Transverse colon (tissue), 4 donors: ENCODE results near the gene RILPL1. TPM values are rescaled to one million over a fixed set of nuclear protein-coding genes. Genes with fewer than 3 reads are reported as not detected.

Experiments
- DNase-seq: peaks from one replicate; pipeline ENCODE4 v3.0.0-alpha.2; 2019
- H3K27ac ChIP-seq, 4 donors: fragments of 200-600 bp; sonication (generic); 2 replicates each; pipeline ENCODE4 v1.5.1; 2016 to 2018; ENCODE audit warnings: inconsistent platforms in 4 of 4
- H3K27me3 ChIP-seq: fragments of 200-600 bp; sonication (generic); 2 replicates; pipeline ENCODE4 v1.5.1; 2017; ENCODE audit warnings: inconsistent platforms
- H3K36me3 ChIP-seq, 4 donors: fragments of 200-600 bp; sonication (generic); 2 replicates each; pipeline ENCODE4 v1.5.1; 2017 to 2019; ENCODE audit warnings: inconsistent platforms in 4 of 4
- H3K4me1 ChIP-seq, 4 donors: fragments of 200-600 bp; sonication (generic); 2 replicates each; pipeline ENCODE4 v1.5.1; 2017 to 2020; ENCODE audit warnings: inconsistent platforms in 4 of 4
- H3K4me3 ChIP-seq, 4 donors: fragments of 200-600 bp; sonication (generic); 1 replicate in 1 of 4; 2 replicates in 3 of 4; pipeline versions ENCODE4 v1.5.1 to v1.6.1; 2017 to 2019; ENCODE audit warnings: inconsistent platforms in 4 of 4
- H3K9me3 ChIP-seq, 2 donors: fragments of 200-600 bp; sonication (generic); 2 replicates each; pipeline ENCODE4 v1.5.1; 2017 to 2019; ENCODE audit warnings: inconsistent platforms in 2 of 2
- CTCF ChIP-seq, 5 experiments: fragments of 200-600 bp in 3 of 5; fragments of 450-650 bp in 2 of 5; sonication (generic) in 3 of 5; IDR thresholded peaks; 1 replicate in 2 of 5; 2 replicates in 3 of 5; pipeline ENCODE4 v1.5.1; 2016 to 2017; ENCODE audit warnings: antibody characterized with exemption in 5 of 5, inconsistent platforms in 3 of 5, mild to moderate bottlenecking in 2 of 5, moderate library complexity in 1 of 5
- EP300 ChIP-seq: sonication (generic); formaldehyde crosslinking; IDR thresholded peaks from one replicate; pipeline ENCODE4 v1.6.1; 2017; ENCODE audit warnings: antibody characterized with exemption, low read depth
- POLR2A ChIP-seq: fragments of 450-650 bp; IDR thresholded peaks from one replicate; pipeline ENCODE4 v1.6.1; 2016; ENCODE audit warnings: antibody characterized with exemption, mild to moderate bottlenecking, moderate library complexity
- POLR2AphosphoS5 ChIP-seq, 3 donors: sonication (generic); formaldehyde crosslinking; IDR thresholded peaks; one replicate each; pipeline ENCODE4 v1.6.1; 2016; ENCODE audit warnings: antibody characterized with exemption in 3 of 3
- WGBS, 2 donors: methylation state at CpG; one replicate each; pipeline ENCODE4 v1.1.5; 2018; ENCODE audit warnings: low coverage in 1 of 2; 5-methylcytosine and 5-hydroxymethylcytosine counted together
- in situ Hi-C, 4 donors: fragments of 200-750 bp; cut with MboI; loops; one replicate each; pipeline versions ENCODE4 v1.15.0 to v1.15.1; 2017; ENCODE audit warnings: low sequenced_read_pairs in 3 of 4, low pct_ligation_motif_present in 1 of 4, low pct_unique_long_range_greater_than_20kb in 1 of 4
- intact Hi-C: fragments of 100-400 bp; cut with DNase I; formaldehyde crosslinking; loops from one replicate; pipeline ENCODE4 v1.15.1; 2023; ENCODE audit warnings: low total_unique reads
- total RNA-seq, 4 donors: library from RNA; depleted of rRNA; stranded (reverse); fragments of >200 nt; gene quantifications; one replicate each; pipeline ENCODE4 v1.1.0, GENCODE V29; 2016

RILPL1 gene
- total RNA-seq, 4 donors from 2014 or later, result 1.6 to 6.7 (median 5.0) TPM

- no peak for DNase-seq
- 86 to 91% methylated on average over 5 to 12 of the region's 13 CpGs for WGBS, 2 donors
- H3K4me3 ChIP-seq, result no peak overlapping the region
These were observed 42.0 kb downstream of the RILPL1 start for GRCh38 chr12:123491481-123491880.

GRCh38 chr12:123491056-123491455 is 42.5 kb downstream of the RILPL1 start:
- Histone ChIP-seq H3K4me1 (no peaks in the 10 kb centered on the region), H3K27ac (no peak overlapping the region), H3K9me3 (no peaks in the 10 kb centered on the region), H3K36me3 (no peaks in the 10 kb centered on the region), H3K27me3 (no peaks in the 10 kb centered on the region), H3K4me3 (no peak overlapping the region)
- TF ChIP-seq EP300, result no peak
- intact Hi-C loops (no loop called here), in situ Hi-C loops (no loop called here)
- 90% methylated on average over 6 of the region's 11 CpGs; no CpG with 5 or more reads in 1 of the 2 donors for WGBS, 2 donors
- no peak for DNase-seq

More at GRCh38 chr12:123491481-123491880, 42.0 kb downstream of the RILPL1 start:
- Histone ChIP-seq H3K9me3 (no peaks in the 10 kb centered on the region), H3K27me3 (no peaks in the 10 kb centered on the region), H3K4me1 (no peaks in the 10 kb centered on the region), H3K36me3 (no peaks in the 10 kb centered on the region), H3K27ac (no peak overlapping the region)
- no peak for TF ChIP-seq POLR2AphosphoS5 (IDR thresholded peaks at IDR 0.05)
- no peak for TF ChIP-seq CTCF (IDR thresholded peaks at IDR 0.05)
- no peak for TF ChIP-seq POLR2A
- no peak for TF ChIP-seq EP300
- intact Hi-C loops (no loop called here), in situ Hi-C loops (no loop called here)

- in situ Hi-C loops, result no loop called here
- TF ChIP-seq EP300 (no peak), POLR2AphosphoS5 (IDR thresholded peaks at IDR 0.05) (no peak), POLR2A (no peak), CTCF (IDR thresholded peaks at IDR 0.05) (no peak)
- Histone ChIP-seq H3K27ac (no peak overlapping the region), H3K27me3 (no peaks in the 10 kb centered on the region), H3K4me1 (no peaks in the 10 kb centered on the region), H3K4me3 (no peak overlapping the region), H3K9me3 (no peaks in the 10 kb centered on the region), H3K36me3 (no peaks in the 10 kb centered on the region)
- WGBS, 2 donors, result 83% methylated on average over 5 of the region's 5 CpGs; no CpG with 5 or more reads in 1 of the 2 donors
- DNase-seq, result no peak
- intact Hi-C loops, result no loop called here
These were observed 43.4 kb downstream of the RILPL1 start for GRCh38 chr12:123490089-123490488.

GRCh38 chr12:123489580-123489979 is 43.9 kb downstream of the RILPL1 start:
- 97 to 99% methylated on average over 5 to 6 of the region's 6 CpGs for WGBS, 2 donors
- Histone ChIP-seq H3K36me3 (no peaks in the 10 kb centered on the region), H3K27me3 (no peaks in the 10 kb centered on the region), H3K9me3 (no peaks in the 10 kb centered on the region), H3K4me1 (no peaks in the 10 kb centered on the region), H3K27ac (no peak overlapping the region), H3K4me3 (no peak overlapping the region)
- TF ChIP-seq POLR2AphosphoS5 (IDR thresholded peaks at IDR 0.05), result no peak
- no peak for TF ChIP-seq EP300
- TF ChIP-seq CTCF (IDR thresholded peaks at IDR 0.05), result no peak
- TF ChIP-seq POLR2A, result no peak
- DNase-seq, result no peak
- intact Hi-C loops (no loop called here), in situ Hi-C loops (no loop called here)

- Histone ChIP-seq H3K9me3 (no peaks in the 10 kb centered on the region), H3K4me3 (no peak overlapping the region), H3K27me3 (no peaks in the 10 kb centered on the region), H3K4me1 (no peaks in the 10 kb centered on the region), H3K27ac (no peak overlapping the region), H3K36me3 (no peaks in the 10 kb centered on the region)
- no peak for DNase-seq
- in situ Hi-C loops (no loop called here), intact Hi-C loops (no loop called here)
- TF ChIP-seq POLR2A (no peak), EP300 (no peak), CTCF (IDR thresholded peaks at IDR 0.05) (no peak), POLR2AphosphoS5 (IDR thresholded peaks at IDR 0.05) (no peak)
- 72 to 84% methylated on average over 3 to 20 of the region's 20 CpGs for WGBS, 2 donors
These were observed 44.8 kb downstream of the RILPL1 start for GRCh38 chr12:123488539-123489230.
